ENCODE measurements around the gene LYPD5.

GRCh38 chr19:43847884-43848283 is 45.6 kb upstream of the LYPD5 start:
- TF ChIP-seq EZH2 (IDR thresholded peaks at IDR 0.05): no peak
- TF ChIP-seq POLR2AphosphoS5 (IDR thresholded peaks at IDR 0.05; ENCODE audit: borderline replicate concordance, low read depth, low read length): no peak
- no peak for TF ChIP-seq FOXP2 (optimal IDR thresholded peaks at IDR 0.05; ENCODE audit: control extremely low read depth, extremely low read length, insufficient read depth)

Data from SK-N-MC (cell line).